ENCODE measurements around the gene PRELID1. TPM values are rescaled to one million over a fixed set of nuclear protein-coding genes. Genes with fewer than 3 reads are reported as not detected.

Gene PRELID1
- total and polyA plus RNA-seq, 4 donors, result 43.3 to 236 (median 133) TPM

- H3K27ac ChIP-seq (ENCODE audit: low read depth in 1 of 2, low read length in 1 of 2), result no peak overlapping the region
- no peak for TF ChIP-seq CTCF (IDR thresholded peaks at IDR 0.05; ENCODE audit: control extremely low read depth, extremely low read depth)
- ATAC-seq (ENCODE audit: insufficient read depth, low FRiP score), result no peak
Observed at GRCh38 chr5:177325868-177326381, 22.3 kb downstream of the PRELID1 start.

GRCh38 chr5:177327539-177328522, 24.2 kb downstream of the PRELID1 start:
- Histone ChIP-seq H3K36me3 (ENCODE audit: control insufficient read depth in 4 of 4, insufficient read depth in 4 of 4, low read length in 4 of 4) (peaks cover 0 to 33% (median under 1%) of the 10 kb centered on the region in 4 donors), H3K27me3 (ENCODE audit: control insufficient read depth in 3 of 3, insufficient read depth in 3 of 3, low read length in 2 of 3) (no peaks in the 10 kb centered on the region), H3K4me1 (ENCODE audit: control insufficient read depth in 5 of 5, insufficient read depth in 5 of 5, low read length in 5 of 5) (peaks cover 0 to 2% (median 0%) of the 10 kb centered on the region in 5 donors), H3K4me3 (no peak overlapping the region), H3K9ac (ENCODE audit: insufficient read depth in 1 of 2, low read length in 2 of 2) (no peak overlapping the region), H3K27ac (ENCODE audit: low read depth in 1 of 2, low read length in 1 of 2) (peak overlapping the region; percentile 49 to 61), H3K9me3 (ENCODE audit: control insufficient read depth in 4 of 4, insufficient read depth in 3 of 4, low read length in 3 of 4) (peaks cover 0 to 2% (median 0%) of the 10 kb centered on the region in 4 donors)
- ATAC-seq (ENCODE audit: insufficient read depth, low FRiP score) (peak; percentile 41), DNase-seq (peak in 2 of 3 donors; percentile 10 to 55)
- WGBS, 2 donors, result 74 to 79% methylated on average over 28 of the region's 28 CpGs
- TF ChIP-seq CTCF (IDR thresholded peaks at IDR 0.05; ENCODE audit: control extremely low read depth, extremely low read depth), result no peak

More at GRCh38 chr5:177325868-177326381, 22.3 kb downstream of the PRELID1 start:
- Histone ChIP-seq H3K36me3 (ENCODE audit: control insufficient read depth in 4 of 4, insufficient read depth in 4 of 4, low read length in 4 of 4) (peaks cover 0 to 19% (median 0%) of the 10 kb centered on the region in 4 donors), H3K9ac (ENCODE audit: insufficient read depth in 1 of 2, low read length in 2 of 2) (no peak overlapping the region), H3K4me1 (ENCODE audit: control insufficient read depth in 5 of 5, insufficient read depth in 5 of 5, low read length in 5 of 5) (peaks cover 0 to 2% (median 0%) of the 10 kb centered on the region in 5 donors), H3K4me3 (no peak overlapping the region), H3K9me3 (ENCODE audit: control insufficient read depth in 4 of 4, insufficient read depth in 3 of 4, low read length in 3 of 4) (peaks cover 0 to 2% (median 0%) of the 10 kb centered on the region in 4 donors), H3K27me3 (ENCODE audit: control insufficient read depth in 3 of 3, insufficient read depth in 3 of 3, low read length in 2 of 3) (no peaks in the 10 kb centered on the region)
- no peak for DNase-seq
- 89 to 90% methylated on average over 1 of the region's 1 CpG for WGBS, 2 donors

GRCh38 chr5:177328545-177329231, 25.1 kb downstream of the PRELID1 start:
- Histone ChIP-seq H3K9me3 (ENCODE audit: control insufficient read depth in 4 of 4, insufficient read depth in 3 of 4, low read length in 3 of 4) (peaks cover 0 to 2% (median 0%) of the 10 kb centered on the region in 4 donors), H3K27ac (ENCODE audit: low read depth in 1 of 2, low read length in 1 of 2) (no peak overlapping the region), H3K9ac (ENCODE audit: insufficient read depth in 1 of 2, low read length in 2 of 2) (no peak overlapping the region), H3K36me3 (ENCODE audit: control insufficient read depth in 4 of 4, insufficient read depth in 4 of 4, low read length in 4 of 4) (peaks cover 4 to 41% (median 7%) of the 10 kb centered on the region in 4 donors), H3K4me1 (ENCODE audit: control insufficient read depth in 5 of 5, insufficient read depth in 5 of 5, low read length in 5 of 5) (peaks cover 0 to 2% (median 0%) of the 10 kb centered on the region in 5 donors), H3K27me3 (ENCODE audit: control insufficient read depth in 3 of 3, insufficient read depth in 3 of 3, low read length in 2 of 3) (no peaks in the 10 kb centered on the region), H3K4me3 (no peak overlapping the region)
- DNase-seq (no peak), ATAC-seq (ENCODE audit: insufficient read depth, low FRiP score) (no peak)
- WGBS, 2 donors, result 95 to 96% methylated on average over 19 of the region's 19 CpGs
- no peak for TF ChIP-seq CTCF (IDR thresholded peaks at IDR 0.05; ENCODE audit: control extremely low read depth, extremely low read depth)
